IMR-90 (cell line): ENCODE results near the gene LIMK2.

ENCODE experiments used
- CTCF ChIP-seq: conservative IDR thresholded peaks from 2 replicates; pipeline ENCODE4 v1.5.1; 2012; ENCODE audit warnings: mild to moderate bottlenecking, low read depth, low read length, improper control_type of control experiment
- POLR2A ChIP-seq: IDR thresholded peaks from 2 replicates; pipeline ENCODE4 v1.6.1; 2012; ENCODE audit warnings: mild to moderate bottlenecking, low read depth, low read length
- RAD21 ChIP-seq: IDR thresholded peaks from 2 replicates; pipeline ENCODE4 v1.6.1; 2012; ENCODE audit warnings: low read length, improper control_type of control experiment
- SMC3 ChIP-seq: fragments of 150-350 bp; IDR thresholded peaks from 2 replicates; pipeline ENCODE4 v1.6.1; 2016; ENCODE audit warnings: low read depth, mild to moderate bottlenecking, antibody characterized with exemption, low read length, moderate library complexity

GRCh38 chr22:31215018-31215535 is 3.0 kb downstream of the LIMK2 start:
- TF ChIP-seq CTCF, result no peak
- no peak for TF ChIP-seq SMC3
- no peak for TF ChIP-seq RAD21
- no peak for TF ChIP-seq POLR2A
